ENCODE results near the gene RHBDF2.

Gene RHBDF2

DNA sequence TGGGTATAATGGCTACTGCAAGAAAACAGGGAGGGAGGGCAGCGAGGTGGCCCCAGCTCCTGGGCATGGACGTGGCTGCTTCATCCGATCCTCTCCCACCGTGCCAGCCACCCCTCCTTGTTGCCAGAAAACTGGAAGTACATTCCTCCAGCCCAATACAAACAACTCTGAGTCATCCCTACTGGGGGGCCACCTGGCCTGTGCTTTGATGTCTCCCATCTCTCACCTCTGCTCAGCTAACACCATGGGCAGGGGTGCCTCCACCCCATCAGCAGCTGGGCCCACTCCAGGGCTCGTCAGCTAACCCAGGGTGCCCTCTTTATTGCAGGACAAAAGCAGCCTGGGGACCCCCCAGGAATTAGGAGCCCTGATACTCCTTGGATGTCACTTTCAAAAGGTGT is 2.0 kb downstream of the RHBDF2 start:
- DNase-seq, result no peak

DNA sequence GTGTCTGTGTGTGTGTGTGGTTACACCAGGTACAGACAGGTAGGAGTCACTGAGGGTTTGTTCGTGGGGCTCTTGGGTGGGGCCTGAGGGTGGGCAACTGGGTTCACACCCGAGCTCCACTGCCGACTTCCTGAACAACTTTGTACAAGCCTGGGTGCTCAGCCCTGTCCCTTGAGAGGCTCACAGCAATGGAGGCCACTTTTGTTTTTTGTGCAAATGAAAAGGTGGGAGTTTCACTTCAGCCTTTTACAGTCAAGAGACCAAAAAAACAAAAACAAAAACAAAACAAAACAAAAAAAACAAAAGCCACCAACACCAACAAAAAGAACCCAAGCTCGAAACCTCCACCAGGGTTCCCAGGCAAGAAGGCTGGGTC is 2.4 kb downstream of the RHBDF2 start:
- no peak for DNase-seq

DNA sequence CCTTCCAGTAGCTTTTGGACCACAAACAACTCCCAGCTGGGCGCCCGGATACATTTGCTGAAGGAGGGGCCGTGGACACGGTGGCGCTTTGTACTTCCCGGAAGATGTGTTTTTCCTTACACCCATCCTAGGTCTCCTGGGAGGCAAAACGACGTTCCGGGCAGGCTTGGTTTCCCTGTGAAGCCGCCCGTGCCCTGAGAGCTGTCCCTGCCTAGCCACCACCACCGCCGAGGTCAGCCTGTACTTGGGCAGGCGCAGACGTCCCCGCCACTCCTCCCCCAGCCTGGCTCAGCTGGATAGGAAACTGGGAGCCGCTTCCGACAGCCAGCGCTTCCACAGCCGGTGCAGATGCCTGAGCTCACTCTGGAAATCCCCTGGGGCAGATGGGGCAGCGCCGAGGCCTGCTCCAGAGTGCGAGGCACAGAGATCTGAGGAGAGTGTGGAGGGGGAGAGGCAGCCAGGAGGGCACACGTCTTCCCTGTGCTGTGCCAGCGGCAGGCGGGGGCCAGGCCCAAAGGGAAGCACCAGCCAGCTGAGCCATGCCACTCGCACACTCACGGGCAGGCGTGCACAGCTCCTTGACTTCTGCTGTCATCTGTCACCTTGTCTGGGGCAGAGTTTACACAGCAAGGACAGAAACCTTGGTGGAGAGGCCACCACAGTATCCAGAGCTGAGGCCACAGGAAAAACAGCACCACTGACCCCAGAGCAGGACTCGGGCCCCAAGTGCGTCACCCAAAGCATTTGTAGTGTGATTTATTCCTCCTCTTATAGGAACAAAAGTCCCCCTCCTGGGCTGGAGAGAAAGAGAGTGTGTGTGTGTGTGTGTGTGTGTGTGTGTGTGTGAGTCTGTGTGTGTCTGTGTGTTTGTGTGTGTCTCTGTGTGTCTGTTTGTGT is 3.0 kb downstream of the RHBDF2 start:
- no peak for DNase-seq

DNA sequence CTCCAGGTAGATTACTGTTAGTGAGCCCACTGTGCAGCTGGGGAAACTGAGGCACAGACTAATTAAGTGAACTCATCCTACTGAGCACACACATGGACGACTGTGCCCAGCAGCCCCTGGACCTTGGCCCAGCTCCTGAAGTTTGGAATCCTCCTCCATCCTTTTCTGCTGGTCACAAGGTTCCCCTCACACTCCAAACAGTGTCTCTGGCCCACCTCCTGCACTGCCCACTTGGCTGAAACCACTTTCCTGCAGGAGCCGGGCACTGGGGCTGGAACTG is 3.6 kb downstream of the RHBDF2 start:
- DNase-seq, result no peak

DNA sequence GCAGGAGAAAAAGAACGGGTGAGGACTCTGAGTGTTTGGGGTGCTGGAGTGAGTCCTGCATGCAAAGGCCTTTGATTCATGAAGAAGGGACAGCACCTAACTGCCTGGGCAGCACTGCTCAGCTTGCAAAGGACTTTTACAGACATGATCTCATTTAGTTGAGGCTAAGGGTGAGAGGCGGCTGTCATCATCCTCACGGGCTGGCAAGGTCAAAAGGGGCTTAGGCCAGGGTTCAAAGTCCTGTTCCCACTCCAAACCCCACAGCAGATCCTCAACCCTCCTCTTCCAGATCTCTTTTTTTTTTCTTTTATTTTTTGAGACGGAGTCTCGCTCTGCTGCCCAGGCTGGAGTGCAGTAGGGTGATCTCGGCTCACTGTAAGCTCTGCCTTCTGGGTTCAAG is 4.8 kb downstream of the RHBDF2 start:
- no peak for DNase-seq

DNA sequence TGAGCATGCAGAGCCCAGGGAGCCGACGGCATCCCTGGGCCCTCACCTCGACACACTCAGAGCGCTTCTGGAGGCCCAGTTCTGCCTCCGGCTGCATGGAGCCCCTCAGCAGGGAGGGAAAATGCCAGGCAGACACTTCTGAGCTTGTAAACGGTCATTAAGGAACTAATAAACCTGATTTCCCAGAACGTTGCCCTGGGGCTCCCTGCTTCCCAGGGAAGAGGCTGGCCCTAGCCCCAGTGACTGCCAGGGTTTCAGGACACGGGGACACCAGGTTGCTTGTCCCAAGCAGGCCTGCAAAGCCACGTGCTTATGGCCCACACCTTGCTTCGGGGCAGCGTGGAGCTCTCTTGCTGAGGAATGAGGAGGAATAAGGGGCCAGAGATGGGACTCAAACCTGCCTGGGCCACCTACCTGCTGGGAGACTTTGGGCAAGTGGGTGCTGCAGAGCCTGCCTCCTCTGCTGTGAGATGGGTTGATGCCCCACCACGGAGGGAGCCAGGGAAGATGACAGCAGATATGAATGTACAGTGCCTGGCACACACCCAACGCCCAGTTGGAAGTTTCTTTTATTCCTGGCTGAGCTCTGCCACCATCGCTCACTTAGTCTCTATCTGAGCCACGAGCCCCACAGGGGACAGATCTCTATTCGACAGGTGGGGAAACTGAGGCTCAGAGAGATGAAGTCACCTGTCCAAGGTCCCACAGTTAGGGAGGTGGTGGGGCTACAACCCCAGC is 5.4 kb downstream of the RHBDF2 start:
- DNase-seq, result no peak

DNA sequence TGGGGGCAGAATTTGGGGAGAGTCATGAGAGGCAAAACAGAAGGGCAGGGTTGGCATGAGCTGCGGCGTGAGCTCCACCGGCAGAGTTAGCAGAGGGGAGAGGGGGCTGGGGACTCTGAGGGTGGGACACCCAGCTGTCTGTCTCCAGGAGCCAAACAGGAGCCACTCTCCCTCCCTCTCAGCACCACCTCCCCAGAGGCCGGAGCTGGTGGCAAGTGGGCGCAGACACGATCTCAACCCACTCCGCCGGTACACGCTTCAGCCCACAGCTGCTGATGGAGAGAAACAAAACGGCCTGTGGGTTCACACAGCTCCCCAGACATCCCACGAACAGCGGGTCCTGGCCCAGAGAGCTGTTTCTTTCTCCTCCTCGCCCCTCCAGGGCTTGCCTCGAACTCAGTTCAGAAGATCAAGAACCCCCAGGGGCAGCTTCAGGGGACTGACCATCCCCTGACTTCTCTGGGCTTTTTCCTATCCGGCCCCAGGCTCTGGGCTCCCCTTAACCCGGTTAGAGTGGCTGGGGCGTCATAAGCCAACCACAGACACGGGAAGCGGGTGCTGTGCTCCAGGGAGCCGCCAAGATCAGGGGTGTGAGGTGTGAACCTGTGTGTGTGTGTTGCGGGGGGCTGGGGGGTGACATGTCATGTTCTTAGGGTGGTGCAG is 7.6 kb downstream of the RHBDF2 start:
- peak; percentile 49 for DNase-seq

DNA sequence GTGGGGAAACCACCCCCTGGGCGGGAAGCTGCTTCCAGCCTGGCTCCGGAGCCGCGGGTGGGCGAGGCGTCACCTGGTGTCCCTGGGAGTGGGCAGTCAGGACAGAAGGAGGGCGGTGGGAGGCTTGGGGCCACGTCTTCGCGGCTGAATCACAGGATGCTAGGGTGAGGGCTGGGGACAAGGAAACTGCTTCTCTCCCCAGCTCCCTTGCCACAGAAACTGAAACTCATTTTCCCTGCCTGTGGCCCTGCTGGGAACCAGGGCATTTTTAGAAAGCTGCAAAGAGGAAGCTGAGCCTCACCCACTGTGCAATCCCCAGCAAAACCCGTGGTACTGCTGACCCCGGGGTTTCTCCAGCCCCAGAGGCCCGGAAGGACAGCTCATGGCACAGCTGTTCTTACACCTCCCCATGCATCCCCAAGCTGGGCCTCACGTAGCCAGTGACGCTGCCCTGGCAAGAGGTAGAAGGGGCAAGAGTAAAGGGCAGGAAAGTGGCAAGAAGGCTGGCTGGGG is 8.2 kb downstream of the RHBDF2 start:
- DNase-seq, result peak; percentile 45

DNA sequence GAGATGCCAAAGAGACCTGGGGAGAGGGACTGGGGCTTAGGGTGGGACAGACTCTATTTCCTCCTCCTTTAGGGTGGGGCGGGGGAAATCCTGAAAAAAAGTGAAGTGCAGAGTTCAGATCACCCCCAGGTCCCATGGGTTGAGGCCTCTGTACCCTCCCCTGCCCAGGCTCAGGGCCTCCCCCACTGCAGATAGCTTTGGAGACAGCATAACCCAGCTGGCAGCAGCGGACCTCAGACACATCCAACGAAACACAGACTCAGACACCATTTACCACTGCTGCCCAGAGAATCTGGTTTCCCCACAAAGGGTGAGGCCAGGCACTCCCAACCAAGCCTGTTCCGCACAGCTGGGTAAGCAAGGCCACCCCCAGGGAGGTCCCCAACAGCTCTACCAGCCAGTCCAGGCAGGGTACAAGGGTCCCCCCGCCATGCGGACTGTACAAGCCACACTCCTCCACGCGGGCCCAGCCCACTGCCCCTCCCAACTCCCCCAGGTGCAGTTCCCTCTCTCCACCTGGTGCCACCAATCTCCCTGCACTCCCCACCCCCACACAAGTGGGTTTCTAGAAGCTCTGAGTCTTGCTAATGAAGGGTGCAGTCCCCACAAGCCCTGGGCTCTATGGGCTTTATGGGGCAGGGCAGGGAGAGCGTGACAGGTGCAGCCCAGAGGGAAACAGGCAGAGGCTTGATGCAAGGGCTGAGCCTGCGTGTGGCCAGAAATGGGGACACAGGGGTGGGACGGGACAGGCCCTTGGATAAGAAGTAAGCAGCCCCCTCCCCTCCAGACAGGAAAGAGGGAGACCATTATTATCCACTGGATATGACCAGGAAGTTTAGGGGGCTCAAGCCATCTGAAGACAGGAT is 8.9 kb downstream of the RHBDF2 start:
- DNase-seq, result no peak

DNA sequence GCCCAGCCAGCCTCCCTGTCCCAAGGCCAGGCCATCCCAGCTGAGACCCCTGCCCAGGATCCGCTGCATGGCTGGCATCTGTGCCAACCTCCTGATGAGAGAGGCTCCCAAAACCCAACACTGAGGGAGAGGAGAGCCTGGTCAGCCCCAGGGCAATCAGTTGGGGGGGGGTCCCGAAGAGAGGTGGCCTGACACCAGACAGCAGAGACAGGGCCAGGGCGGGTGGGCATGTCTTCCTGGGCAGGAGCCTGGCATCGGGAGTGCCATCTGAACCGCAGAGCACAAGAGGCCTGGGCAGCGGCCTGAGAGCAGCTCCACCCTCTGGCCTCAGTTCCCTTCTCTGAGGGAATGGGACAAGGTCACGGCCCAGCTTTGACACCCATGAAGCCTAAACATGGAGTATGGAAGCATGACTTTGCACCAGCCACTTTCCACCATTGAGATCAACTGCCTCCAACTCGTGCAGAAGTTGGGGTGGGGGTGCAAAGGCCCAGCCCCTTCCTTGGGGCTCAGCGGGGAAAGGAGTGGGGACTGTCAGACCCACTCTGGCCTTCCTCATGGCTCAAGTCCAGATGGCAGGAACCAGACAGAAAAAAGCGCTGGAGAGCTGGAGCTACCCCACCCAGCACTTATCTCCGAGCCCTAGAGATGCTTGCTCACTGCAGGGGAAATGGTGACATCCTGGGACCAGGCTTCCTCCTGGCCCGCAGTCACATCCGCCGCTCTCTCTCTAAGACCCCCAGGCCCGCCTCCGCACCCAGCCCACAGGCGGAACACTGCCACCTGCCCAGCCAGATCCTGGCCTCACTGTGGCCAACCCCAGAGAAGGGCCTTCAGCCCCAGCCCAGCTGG is 9.7 kb downstream of the RHBDF2 start:
- no peak for DNase-seq

DNA sequence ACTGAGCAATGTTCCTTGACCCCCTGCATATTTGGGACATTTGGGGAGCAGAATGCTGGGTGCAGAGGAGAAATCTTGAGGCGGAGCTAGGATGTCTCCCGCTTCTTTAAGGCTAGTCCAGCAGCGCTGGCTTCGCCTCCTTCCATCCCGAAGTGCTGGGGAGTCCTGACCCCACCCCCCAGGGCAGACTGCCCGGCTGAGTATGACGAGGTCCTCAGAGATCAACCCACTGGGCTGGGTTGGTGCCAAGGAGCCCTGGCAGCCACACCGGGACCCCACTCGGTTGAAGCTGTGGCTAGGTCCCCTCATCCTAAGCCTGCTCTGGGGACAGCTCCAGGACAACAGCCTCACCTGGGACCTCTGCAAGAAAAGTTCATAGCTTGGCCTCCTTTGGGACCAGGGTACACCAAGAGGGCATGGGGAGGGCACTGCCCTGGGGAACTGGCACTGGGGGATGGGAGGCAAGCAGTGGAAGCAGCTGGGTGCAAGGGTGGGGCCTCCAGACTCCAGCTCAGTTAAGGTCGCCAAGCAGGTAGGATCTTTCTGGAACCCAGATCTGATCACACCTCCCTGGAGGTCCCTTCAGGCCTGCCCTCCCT is 11.0 kb downstream of the RHBDF2 start:
- no peak for DNase-seq

DNA sequence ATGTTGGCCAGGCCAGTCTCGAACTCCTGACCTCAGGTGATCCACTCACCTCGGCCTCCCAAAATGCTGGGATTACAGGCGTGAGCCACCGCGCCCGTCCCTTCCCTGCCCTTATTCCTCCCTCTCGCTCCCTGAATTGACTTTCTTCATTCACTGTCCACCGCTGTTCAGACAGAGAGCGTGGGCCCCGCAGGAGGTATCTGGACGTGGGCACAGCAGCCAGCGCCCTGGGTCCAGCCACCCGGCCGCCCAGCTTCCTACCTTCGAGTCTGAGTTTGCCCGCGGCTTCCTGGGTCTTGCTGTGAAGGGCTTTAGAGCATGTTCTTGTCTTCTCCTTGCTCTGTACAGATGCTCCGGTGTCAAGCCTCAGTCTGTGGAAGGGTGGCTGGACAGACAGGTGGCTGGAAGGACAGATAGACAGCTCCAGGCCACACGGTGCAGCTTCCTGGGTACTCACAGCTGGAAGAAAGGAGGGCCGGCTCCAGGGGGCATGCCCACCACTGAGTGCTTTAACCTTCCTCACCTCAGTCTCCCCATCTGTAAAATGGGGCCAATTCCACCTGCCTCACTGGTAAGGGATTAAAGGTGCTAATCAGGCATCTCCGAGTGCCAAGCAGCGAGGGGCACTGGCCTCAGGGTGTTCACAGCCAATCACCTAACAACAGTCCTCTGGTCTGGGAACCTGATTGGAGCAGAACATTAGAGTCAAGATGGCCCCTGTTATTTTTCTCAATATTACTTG is 13.6 kb downstream of the RHBDF2 start:
- no peak for DNase-seq

DNA sequence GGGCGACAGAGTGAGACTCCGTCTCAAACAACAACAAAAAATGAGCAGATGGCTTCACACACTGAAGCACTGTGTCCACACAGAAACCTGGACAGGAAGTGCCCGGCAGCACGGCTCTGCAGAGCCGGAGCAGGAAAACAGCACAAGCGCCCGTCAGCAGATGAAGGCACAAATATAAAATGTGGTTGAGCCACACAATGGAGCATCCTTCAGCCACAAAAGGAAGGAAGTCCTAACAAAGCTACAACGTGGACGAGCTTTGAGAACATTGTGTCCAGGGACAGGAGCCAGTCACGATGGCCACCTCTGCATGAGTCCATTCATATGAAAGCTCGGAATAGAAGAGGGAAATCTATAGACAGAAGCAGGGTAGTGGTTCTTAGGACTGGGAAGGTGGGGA is 15.7 kb downstream of the RHBDF2 start:
- DNase-seq, result no peak

DNA sequence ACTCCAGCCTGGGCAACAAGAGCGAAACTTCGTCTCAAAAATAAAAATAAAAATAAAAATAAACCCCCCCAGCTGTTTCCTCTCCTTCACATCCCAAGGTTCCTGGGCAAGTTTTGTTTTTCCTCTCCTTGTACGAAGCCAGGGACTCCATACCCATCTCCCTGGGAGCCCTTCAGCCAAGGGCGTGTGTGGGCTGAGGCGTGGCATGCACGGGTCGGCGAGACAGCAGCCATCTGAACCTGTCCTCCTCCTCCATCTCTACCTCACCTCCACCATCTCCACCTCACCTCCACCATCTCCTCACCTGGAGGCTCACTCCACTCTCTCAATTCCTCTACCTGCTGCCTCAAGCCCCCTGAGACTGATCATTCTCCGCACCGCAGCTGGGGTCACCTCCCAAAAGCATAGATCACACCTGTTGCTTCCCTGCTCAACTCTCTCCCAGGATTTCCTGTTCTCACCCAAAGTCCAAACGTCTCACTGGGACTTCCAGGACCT is 16.9 kb downstream of the RHBDF2 start:
- DNase-seq, result no peak

DNA sequence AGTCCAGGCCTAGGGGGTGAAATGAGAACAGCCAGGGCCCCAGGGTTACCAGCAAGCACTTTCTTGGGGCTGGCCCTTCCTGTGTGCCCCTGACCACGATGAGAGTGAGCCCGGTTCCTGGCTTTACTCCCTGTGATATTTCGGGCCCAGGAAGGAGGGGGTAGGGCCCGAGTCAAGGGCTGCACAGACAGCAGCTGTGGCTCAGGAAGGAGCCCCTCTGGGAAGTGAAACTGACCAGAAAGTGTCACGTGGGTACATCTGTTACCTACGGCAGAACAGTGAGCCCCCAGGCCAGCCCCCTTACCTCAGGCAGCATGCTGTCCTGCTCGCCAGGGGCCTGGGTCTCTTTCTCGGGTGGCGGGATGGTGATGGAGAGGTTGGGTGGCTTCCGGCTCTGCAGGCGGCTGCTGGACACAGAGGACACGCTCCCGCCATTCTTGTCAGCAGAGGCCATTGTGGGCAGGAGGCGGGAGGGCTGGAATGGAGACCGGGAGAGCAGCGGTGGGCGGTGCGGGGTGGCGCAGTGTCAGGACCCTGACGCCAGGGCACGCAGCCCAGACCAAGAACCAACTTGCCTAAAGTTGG is 20.1 kb downstream of the RHBDF2 start:
- no peak for DNase-seq

DNA sequence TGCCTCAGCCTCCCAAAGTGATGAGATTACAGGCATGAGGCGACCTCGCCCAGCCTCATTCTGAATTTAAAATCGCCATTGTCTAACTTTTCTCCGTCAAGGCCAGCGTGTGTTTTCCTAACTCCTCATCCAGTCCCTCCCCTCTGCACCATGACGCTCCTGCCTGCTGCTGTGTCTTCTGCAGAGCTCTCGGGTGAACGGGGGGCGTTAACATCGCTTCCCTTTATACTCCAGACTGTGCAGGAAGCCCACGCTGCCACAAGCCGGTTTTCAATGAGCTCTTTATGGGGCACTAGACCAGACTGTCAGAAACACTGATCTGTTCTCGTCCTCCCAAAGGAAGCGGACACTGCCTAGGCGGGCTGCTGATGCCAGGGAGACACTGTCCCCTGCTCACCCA is 20.6 kb downstream of the RHBDF2 start:
- DNase-seq, result no peak

DNA sequence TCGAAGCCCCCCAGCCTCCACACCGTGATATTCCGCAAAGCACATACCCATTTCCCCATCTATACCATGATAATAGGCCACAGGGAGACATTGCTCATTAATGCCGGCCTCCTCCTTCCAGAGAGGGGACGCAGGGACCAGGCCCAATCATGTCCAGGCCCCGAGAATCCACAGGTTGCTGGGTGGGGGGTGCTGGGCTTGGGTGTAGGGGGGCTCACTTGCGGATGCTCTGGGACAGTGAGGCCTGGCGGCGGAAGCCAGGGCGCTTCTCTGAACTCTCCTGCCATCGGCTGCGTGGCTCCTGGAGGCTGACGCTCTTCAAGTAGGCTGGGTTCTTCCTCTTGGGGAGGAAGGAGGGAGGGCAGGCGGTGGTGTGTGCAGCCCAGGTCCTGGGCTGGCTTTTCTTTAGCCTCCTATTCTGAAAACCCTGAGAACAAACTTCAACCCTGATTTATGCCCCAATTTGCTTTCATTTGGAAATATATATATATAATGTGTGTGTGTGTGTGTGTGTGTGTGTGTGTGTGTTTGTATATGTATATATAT is 21.6 kb downstream of the RHBDF2 start:
- no peak for DNase-seq

DNA sequence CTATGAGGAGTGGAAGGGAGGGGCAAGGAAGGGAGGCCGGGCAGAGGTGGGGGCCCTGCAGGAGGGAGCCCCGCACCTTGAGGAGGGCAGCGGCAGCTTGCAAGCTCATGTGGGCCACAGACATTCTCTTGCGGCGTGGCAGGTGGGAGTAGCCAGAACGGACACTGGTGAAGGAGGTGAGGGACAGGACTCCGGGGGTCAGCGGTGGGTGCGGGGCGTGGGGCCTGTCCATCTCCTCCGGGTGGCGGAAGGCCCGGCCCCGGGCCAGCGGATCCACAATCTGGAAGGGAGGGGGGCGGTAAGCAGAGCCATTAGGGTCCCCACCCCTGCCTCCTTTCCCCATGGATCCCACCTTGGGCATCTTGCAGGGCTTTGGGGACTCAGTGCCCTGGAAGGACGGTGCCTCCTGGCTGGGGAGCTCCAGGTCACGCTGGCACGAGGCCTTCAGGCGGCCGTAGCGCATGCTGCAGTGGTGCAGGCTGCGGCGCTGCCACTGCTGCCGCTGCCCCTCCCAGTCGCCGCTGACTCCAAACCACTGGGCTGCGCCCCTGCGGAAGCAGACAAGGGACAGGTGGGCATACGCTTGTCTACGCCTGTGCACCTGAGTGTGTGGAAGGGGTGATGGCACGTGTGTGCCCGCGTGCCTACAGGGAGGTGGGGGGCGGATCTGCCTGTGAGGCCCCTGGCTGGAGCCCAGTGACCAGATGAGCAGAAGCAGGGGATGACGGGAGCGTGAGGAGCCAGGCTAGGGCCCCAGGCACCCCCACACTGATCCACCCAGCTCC is 22.3 kb downstream of the RHBDF2 start:
- no peak for DNase-seq

DNA sequence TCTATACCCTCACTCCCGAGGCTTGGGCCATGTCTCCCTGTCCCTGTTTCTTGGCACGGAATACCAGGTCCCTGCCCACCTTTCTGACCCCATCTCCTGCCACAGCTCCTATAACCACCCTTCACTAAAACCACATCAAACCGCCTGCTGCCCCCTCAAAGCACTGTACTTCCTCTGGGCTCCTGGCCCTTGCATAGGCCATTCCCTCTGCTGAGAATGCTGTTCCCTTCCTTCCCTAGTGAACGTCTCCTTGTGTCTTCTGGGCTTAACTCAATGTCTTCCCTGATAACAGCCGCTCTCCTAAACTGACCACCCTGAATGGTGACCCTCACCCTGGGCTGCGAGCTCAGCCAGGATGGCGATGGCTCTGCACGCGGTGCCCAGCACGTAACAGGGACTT is 23.1 kb downstream of the RHBDF2 start:
- DNase-seq, result no peak
